ENCODE measurements around the gene ZNHIT3. TPM values are rescaled to one million over a fixed set of nuclear protein-coding genes. Genes with fewer than 3 reads are reported as not detected.

Gene ZNHIT3
- total and polyA plus RNA-seq, 2 of the 13 experiments (the other 11 are each of a cell fraction or from before 2014, with no cell fraction given): 66.6 to 77.4 TPM

GRCh38 chr17:36486204-36487194 is at the start of gene ZNHIT3 (continued):
- TF ChIP-seq, protein P1, sequence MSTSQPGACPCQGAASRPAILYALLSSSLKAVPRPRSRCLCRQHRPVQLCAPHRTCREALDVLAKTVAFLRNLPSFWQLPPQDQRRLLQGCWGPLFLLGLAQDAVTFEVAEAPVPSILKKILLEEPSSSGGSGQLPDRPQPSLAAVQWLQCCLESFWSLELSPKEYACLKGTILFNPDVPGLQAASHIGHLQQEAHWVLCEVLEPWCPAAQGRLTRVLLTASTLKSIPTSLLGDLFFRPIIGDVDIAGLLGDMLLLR (CRISPR knock-in tag; IDR thresholded peaks at IDR 0.05): no peak
- TF ChIP-seq CBX5 (CRISPR knock-in tag; IDR thresholded peaks at IDR 0.05; ENCODE audit: borderline replicate concordance) (peak; percentile 69; the same call in 1 of the 2 replicates), RARG (CRISPR knock-in tag; IDR thresholded peaks at IDR 0.05; ENCODE audit: low read depth) (no peak), POLR2AphosphoS2 (IDR thresholded peaks at IDR 0.05; ENCODE audit: low read depth, low read length) (peak; percentile 98), SIN3A (IDR thresholded peaks at IDR 0.05; ENCODE audit: borderline replicate concordance, low read depth, low read length) (no peak; the same call in 1 of the 2 replicates), ZNF780A (CRISPR knock-in tag; IDR thresholded peaks at IDR 0.05) (no peak), TCF7L2 (IDR thresholded peaks at IDR 0.05; ENCODE audit: low read depth, low read length) (no peak), ZNF281 (CRISPR knock-in tag; IDR thresholded peaks at IDR 0.05; ENCODE audit: borderline replicate concordance) (0 out of 2 replicates have a peak, but pooled peaks have one; percentile 25), ZNF3 (CRISPR knock-in tag; IDR thresholded peaks at IDR 0.05) (no peak), MIXL1 (CRISPR knock-in tag; IDR thresholded peaks at IDR 0.05) (peak; percentile 55; the same call in 1 of the 2 replicates), PCBP2 (optimal IDR thresholded peaks at IDR 0.05; ENCODE audit: low read depth, low read length, poor library complexity, severe bottlenecking) (no peak), ZNF251 (CRISPR knock-in tag; IDR thresholded peaks at IDR 0.05) (no peak), ZSCAN31 (CRISPR knock-in tag; IDR thresholded peaks at IDR 0.05; ENCODE audit: low read depth) (peak; percentile 43; the same call in 1 of the 2 replicates), ZNF34 (CRISPR knock-in tag; IDR thresholded peaks at IDR 0.05; ENCODE audit: borderline replicate concordance) (no peak), SETDB1 (CRISPR knock-in tag; IDR thresholded peaks at IDR 0.05; ENCODE audit: borderline replicate concordance) (no peak), ZNF460 (CRISPR knock-in tag; IDR thresholded peaks at IDR 0.05; ENCODE audit: borderline replicate concordance) (no peak)
- TF ChIP-seq, protein P2, sequence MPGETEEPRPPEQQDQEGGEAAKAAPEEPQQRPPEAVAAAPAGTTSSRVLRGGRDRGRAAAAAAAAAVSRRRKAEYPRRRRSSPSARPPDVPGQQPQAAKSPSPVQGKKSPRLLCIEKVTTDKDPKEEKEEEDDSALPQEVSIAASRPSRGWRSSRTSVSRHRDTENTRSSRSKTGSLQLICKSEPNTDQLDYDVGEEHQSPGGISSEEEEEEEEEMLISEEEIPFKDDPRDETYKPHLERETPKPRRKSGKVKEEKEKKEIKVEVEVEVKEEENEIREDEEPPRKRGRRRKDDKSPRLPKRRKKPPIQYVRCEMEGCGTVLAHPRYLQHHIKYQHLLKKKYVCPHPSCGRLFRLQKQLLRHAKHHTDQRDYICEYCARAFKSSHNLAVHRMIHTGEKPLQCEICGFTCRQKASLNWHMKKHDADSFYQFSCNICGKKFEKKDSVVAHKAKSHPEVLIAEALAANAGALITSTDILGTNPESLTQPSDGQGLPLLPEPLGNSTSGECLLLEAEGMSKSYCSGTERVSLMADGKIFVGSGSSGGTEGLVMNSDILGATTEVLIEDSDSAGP (CRISPR knock-in tag; IDR thresholded peaks at IDR 0.05; ENCODE audit: borderline replicate concordance): peak; percentile 79
- TF ChIP-seq, protein P3, sequence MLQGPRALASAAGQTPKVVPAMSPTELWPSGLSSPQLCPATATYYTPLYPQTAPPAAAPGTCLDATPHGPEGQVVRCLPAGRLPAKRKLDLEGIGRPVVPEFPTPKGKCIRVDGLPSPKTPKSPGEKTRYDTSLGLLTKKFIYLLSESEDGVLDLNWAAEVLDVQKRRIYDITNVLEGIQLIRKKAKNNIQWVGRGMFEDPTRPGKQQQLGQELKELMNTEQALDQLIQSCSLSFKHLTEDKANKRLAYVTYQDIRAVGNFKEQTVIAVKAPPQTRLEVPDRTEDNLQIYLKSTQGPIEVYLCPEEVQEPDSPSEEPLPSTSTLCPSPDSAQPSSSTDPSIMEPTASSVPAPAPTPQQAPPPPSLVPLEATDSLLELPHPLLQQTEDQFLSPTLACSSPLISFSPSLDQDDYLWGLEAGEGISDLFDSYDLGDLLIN (CRISPR knock-in tag; IDR thresholded peaks at IDR 0.05; ENCODE audit: borderline replicate concordance): no peak
- TF ChIP-seq, protein P4, sequence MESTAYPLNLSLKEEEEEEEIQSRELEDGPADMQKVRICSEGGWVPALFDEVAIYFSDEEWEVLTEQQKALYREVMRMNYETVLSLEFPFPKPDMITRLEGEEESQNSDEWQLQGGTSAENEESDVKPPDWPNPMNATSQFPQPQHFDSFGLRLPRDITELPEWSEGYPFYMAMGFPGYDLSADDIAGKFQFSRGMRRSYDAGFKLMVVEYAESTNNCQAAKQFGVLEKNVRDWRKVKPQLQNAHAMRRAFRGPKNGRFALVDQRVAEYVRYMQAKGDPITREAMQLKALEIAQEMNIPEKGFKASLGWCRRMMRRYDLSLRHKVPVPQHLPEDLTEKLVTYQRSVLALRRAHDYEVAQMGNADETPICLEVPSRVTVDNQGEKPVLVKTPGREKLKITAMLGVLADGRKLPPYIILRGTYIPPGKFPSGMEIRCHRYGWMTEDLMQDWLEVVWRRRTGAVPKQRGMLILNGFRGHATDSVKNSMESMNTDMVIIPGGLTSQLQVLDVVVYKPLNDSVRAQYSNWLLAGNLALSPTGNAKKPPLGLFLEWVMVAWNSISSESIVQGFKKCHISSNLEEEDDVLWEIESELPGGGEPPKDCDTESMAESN (CRISPR knock-in tag; conservative IDR thresholded peaks at IDR 0.05): peak; percentile 46; the same call in 1 of the 2 replicates
